Stimulated activated CD4-positive, alpha-beta T cell treated with anti-CD3 and anti-CD28 coated beads, Interleukin-12 subunit alpha, Interleukin-12 subunit beta, amount 100 ng/mL, for 48 hours (primary cell): Measurements from ENCODE around the gene TST.

Source experiments
- DNase-seq, 3 donors: peaks; one replicate each; pipeline ENCODE4 v3.0.0-alpha.2; 2020; ENCODE audit warnings: low read depth in 2 of 3, low spot score in 1 of 3

The TST gene

GRCh38 chr22:37032535-37033460 lies 13.6 kb upstream of the TST start:
- no peak for DNase-seq

GRCh38 chr22:37032134-37032534 lies 12.9 kb upstream of the TST start:
- no peak for DNase-seq

DNA sequence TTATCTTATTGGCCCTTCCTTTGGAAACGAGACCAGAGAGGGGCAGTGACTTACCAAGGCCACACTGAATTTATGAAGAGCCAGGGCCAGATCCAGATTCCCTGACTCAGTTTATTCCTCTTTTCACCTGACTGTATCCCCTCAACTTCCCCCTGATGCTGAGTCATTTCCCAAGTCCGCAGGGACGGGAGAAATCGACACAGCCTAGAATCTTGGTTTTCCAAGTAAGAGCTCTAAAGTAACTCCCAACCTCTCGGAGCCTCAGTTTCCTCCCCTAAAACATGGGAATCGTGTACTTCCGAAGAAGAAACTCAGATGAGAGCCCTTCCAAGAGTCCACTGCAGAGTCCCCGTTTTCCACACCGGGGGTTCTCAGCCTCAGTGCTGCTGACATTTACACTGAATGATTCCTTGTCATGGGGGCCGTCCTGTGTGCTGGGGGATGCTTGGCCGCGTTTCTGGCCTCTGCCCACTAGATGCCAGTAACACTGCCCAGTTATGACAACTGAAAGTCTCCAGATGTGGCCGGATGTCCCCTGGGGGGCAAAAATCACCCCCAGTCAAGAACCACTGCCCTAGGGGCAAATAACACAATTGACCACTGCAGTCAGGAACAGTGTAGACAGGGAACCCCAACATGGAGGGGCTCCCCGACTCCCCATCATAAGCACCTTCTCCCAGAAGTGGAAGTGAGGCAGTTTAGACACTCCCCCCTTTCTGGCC lies 11.5 kb upstream of the TST start:
- DNase-seq = no peak

DNA sequence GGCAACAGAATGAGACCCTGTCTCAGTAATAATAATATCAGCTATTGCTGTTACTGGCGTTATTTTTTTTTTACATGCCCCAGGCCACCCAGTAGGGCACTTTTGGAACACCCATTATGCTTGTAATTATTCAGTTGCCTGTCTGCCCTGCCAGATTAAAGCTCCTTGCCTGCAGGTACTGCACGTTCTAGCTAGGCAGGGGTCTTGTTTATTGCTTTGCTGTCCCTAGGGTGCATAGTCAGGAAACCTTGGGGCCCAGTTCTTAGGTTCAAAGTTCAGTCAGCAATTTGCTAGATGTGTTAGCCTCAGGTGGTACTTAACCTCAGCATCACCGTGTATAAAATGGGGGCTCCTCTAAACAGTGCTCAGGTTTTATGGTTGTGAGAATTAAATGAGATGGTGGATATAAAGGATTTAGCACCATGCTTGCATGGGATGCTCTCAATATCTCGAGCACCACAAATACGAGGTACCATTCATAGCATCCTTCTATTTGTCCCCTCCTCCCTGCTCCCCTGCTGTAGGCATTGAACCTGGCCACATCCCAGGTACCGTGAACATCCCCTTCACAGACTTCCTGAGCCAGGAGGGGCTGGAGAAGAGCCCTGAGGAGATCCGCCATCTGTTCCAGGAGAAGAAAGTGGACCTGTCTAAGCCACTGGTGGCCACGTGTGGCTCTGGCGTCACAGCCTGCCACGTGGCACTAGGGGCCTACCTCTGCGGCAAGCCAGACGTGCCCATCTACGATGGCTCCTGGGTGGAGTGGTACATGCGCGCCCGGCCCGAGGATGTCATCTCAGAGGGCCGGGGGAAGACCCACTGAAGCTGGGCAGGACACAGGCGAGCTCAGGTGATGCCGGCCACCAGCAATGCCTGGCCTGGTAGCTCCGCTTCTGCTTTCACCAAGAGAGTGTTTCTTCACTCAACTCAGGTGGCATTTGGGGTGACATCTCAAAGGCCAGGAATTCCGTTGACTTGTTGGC lies 9.7 kb upstream of the TST start:
- no peak for DNase-seq

DNA sequence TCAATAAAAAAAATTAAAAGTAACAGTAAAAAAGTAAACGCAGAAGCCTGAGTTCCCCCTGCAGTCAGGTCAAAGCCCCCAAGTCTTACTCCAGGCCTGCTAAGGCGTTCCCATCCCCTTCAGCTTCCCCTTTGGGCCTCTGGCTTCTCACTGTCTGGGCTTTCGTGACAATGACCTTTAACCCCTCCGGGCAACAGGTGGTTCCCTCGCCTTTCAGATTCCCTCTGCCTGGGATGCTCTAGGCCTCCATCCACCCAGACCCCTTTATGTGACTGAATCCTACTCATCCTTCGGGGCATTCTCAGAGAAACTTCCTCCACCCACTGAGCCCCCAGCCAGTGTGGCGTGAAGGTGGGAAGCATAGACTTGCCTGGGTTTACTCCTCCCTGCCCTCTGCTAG lies 8.3 kb upstream of the TST start:
- DNase-seq = no peak

DNA sequence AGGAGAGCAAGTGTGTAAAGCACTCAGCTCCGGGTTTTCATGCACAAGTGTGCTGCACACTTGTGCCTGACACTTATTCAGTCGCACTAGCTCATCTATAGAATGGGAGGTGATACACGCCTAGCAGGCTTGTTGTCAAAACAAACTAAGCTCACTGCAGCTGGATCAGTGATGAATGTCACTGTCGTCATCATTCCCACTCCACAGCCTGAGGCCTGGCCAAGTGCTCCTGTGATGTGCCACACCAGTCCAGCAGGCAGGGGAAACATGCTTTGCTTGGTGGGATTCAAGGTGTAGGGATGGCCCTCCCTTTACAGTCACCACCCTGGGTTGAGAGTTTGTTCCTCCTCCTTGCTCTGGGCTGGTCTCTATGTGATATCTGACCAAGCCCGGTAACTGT lies 7.1 kb upstream of the TST start:
- no peak for DNase-seq

GRCh38 chr22:37025500-37026070 lies 6.3 kb upstream of the TST start:
- DNase-seq = no peak

- no peak for DNase-seq
Observed at GRCh38 chr22:37024339-37025157, 5.3 kb upstream of the TST start.

GRCh38 chr22:37023743-37024338 lies 4.6 kb upstream of the TST start:
- no peak for DNase-seq

DNA sequence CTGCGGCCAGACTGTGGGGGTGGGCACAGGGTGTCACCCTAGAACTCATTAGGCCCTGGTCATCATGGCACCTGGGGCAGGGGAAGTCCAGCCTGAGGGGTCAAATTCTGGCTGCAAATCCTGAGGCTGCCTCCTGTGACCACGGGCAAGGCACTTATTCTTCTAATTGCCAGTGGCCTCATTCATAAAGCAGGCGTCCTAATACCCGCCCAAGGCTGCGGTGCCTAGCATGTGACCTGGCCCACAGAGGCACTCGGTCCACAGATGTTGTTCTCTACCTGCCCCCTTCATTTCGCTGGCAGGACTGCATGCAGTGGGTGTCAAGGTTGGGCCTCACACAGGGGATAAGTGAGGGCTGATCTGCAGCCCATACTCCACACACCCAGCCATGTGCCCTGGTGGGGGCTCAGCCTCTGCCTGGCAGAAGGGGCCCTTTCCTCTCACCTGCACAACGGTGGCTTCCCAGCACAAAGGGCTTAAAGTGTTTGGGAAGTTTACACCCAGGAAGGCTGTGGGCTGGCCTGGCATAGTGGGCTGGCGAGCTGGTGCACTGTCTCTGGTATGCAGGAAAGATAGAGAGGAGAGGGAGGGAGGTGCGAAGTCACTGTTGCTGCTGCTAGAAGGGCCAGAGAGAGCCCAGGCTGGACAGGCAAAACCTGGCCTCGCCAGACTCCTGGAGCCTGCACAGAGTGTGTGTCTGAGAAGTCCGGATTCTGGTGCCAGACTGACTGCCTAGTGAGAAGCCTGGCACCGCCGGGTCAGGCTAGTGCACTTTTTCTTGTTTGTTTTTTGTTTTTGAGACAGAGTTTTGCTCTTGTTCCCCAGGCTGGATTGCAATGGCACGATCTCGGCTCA lies 3.5 kb upstream of the TST start:
- DNase-seq = no peak

DNA sequence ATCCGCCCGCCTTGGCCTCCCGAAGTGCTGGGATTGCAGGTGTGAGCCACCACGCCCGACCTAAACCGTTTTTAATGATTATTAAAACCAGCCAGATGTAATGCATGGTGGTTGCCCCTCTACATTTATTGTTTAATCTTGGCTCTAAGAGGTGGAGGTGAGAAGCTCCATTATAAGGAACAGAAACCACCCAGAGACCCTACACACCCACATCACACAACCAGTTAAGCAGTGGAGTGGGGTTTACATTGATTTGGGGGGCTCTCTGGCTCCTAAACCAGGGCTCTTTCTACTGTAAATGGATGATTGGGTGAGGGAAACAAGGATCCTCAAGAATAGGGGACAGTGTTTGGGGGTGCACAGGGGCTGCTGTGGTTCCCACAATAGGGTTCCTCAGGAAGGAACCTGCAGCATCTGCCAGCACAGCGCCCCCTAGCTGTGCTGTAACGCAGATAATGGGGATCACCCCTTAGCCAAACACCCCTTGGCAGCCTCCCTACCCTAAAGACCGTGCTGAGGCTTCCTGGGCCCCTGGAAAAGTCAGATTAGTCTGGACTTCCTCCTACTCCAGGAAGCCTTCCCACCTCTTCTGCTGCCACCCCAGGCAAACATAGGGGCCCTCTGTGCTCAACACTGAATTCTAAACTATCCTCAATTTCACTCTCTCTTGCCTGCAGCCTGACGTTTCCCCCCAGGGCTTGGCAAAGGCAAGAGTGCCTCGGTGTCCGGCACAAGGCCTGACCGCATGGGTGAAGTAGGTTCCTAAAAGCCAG lies 2.6 kb upstream of the TST start:
- DNase-seq = peak in 2 of 3 donors; percentile 34 to 45

DNA sequence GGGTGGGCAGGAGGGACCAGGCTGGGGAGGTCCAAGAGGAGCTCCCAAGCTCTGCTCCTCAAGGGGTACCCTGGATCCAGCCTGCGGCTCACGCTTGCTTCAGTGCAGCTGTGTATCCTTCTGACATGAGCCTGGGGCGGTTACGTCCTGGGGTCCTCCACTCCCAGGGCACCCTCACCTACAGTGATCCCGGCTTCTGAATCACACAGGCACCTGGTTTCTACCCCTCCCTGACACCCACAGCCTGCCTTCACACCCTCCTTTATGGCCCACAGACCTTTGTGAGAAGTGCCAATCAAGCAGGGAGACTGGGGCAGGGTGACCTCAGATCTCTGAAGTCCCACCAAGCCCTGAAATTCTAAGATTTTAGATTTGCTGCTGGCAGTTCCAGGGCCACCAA lies 1.8 kb upstream of the TST start:
- no peak for DNase-seq

DNA sequence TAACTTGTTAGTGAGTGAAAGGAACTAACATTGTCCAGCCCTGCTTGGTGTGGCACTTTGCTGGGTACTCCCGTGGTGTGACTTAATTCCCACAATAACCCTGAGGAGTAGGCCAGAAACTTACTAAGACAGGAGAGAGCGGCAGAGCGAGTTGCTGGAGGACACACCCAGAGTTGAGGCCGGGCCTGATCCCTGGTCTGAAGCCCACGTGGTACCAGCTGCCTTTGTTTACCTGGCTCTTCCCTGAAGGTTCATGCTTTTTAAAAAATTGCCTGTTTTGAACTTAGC lies 889 bp upstream of the TST start:
- no peak for DNase-seq

- DNase-seq = no peak
Observed at GRCh38 chr22:37018815-37019308, 385 bp downstream of the TST start.

GRCh38 chr22:37018086-37018814 lies 997 bp downstream of the TST start:
- DNase-seq = no peak

- DNase-seq = no peak
Observed at GRCh38 chr22:37017356-37017755, 1.9 kb downstream of the TST start.

GRCh38 chr22:37016134-37016910 lies 2.9 kb downstream of the TST start:
- no peak for DNase-seq
